KOPT-K1 (cell line): Measurements from ENCODE around the gene UTP4.
"Not testable (repeated sequence)": the region's sequence is repeated elsewhere in the genome, so short reads cannot be mapped to it uniquely, and the experiment has no call there.

Experiments
- H3K27ac ChIP-seq: fragments of 200-600 bp; sonication (generic); 2 replicates; pipeline ENCODE4 v1.5.1; 2016; ENCODE audit warnings: antibody characterized with exemption, mild to moderate bottlenecking, low read depth, low read length; ENCODE audit not compliant: poor library complexity, severe bottlenecking
- H3K36me3 ChIP-seq: fragments of 200-600 bp; sonication (generic); 2 replicates; pipeline ENCODE4 v1.5.1; 2017; ENCODE audit warnings: antibody characterized with exemption, mild to moderate bottlenecking, low read length, moderate library complexity; ENCODE audit not compliant: insufficient read depth
- H3K9me3 ChIP-seq: fragments of 200-600 bp; sonication (generic); 2 replicates; pipeline ENCODE4 v1.5.1; 2017; ENCODE audit warnings: antibody characterized with exemption, low read length, mild to moderate bottlenecking; ENCODE audit not compliant: insufficient read depth, poor library complexity, severe bottlenecking

Gene UTP4

GRCh38 chr16:69115837-69116236, 16.6 kb upstream of the UTP4 start:
- H3K9me3 ChIP-seq, result no peaks in the 10 kb centered on the region
- no peak overlapping the region for H3K27ac ChIP-seq
- H3K36me3 ChIP-seq, result peaks cover 78% of the 10 kb centered on the region

DNA sequence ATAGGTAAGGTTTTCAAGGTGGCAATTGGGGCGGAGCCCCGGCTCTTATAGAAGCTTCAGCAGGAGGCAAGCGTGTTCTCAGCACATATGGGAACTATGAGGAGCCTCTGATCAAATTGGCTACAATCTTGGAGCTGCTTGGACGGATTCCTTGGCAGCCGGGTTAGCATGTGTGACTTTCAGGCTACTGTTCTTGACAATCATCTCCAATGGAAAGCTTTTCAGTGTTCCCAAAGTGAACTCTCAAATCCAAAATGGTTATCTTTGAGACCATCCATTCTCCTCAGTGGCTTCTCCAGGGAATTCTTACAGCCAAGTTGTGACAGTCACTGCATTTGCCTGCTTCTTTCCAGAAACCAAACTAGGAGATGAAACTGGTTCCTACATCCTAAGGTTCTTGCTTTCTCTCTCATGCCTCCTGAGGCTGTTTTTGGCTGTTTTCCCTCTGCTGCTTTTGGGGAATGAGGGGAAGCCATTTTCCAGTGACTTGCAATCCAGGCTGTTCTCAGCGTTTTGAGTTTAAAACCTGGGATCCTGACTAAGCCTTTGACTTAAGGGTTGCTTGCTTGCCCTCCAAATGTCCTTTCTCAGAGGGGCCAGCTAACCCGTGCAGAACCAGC, 16.1 kb upstream of the UTP4 start:
- peaks cover 82% of the 10 kb centered on the region for H3K36me3 ChIP-seq
- H3K27ac ChIP-seq, result no peak overlapping the region
- no peaks in the 10 kb centered on the region for H3K9me3 ChIP-seq

DNA sequence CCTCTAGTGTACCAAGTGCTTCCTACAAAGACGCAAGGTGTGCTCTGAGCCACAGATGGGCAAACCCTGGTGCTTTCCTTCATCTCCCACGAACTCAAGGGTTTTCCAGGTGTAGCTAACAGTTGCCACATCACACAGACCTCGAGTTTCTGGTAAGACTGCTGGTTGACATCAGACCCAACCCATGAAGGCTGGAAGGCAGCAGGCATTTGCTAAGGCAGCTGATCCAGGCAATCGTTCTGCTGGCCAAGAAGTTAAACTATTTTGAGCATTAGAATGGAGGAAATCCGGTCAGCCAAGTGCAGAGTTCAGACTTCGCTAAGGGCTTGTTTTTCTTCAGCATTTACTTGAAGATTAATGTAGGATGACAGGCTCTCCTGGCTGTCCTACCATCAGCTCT, 15.5 kb upstream of the UTP4 start:
- peaks cover 81% of the 10 kb centered on the region for H3K36me3 ChIP-seq
- no peak overlapping the region for H3K27ac ChIP-seq

DNA sequence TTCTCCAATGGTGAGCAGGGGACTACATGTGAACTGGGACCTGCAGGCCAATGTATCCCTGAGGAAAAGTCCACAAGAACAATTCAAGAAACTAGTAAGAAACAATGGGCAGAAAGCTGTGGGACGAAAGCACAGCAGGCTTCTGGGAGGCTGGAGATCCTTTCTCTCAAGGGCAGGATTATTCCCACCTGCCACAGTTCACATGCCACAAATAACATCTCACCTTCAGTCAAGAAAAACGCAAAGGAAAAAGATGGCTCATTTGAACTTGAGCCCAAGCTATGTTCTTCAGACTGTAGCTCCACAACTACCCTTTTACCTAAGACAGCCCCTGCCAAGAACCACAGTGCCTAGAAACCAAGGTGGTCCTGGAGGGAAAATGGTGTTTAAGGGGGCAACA, 14.0 kb upstream of the UTP4 start:
- Histone ChIP-seq H3K36me3 (peaks cover 90% of the 10 kb centered on the region), H3K27ac (no peak overlapping the region)

More for the DNA sequence above, 15.5 kb upstream of the UTP4 start:
- H3K9me3 ChIP-seq, result no peaks in the 10 kb centered on the region

DNA sequence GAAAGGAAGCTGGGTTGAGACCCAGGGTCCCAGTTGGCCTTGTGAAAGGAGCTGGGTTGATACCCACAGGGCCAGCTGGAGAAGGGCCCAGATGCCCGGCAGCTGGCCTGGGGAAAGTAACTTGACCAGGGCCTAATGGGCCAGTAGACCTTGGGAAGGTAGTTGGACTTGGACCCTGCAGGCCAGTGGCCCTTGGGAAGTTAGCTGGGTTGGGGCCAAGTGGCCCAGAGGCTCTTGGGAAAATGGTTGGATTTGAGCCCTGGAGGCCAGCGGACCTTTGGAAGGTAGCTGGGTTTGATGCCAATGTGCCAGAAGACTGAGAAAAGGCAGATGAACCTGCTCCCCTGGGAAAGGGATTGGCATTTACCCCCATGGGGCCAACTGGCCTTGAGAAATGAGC, 13.5 kb upstream of the UTP4 start:
- no peak overlapping the region for H3K27ac ChIP-seq
- H3K9me3 ChIP-seq, result no peaks in the 10 kb centered on the region
- peaks cover 85% of the 10 kb centered on the region for H3K36me3 ChIP-seq

More for the DNA sequence above, 14.0 kb upstream of the UTP4 start:
- H3K9me3 ChIP-seq, result no peaks in the 10 kb centered on the region

- peaks cover 84% of the 10 kb centered on the region for H3K36me3 ChIP-seq
- H3K9me3 ChIP-seq, result no peaks in the 10 kb centered on the region
- no peak overlapping the region for H3K27ac ChIP-seq
These were observed 12.9 kb upstream of the UTP4 start for GRCh38 chr16:69119536-69119935.

DNA sequence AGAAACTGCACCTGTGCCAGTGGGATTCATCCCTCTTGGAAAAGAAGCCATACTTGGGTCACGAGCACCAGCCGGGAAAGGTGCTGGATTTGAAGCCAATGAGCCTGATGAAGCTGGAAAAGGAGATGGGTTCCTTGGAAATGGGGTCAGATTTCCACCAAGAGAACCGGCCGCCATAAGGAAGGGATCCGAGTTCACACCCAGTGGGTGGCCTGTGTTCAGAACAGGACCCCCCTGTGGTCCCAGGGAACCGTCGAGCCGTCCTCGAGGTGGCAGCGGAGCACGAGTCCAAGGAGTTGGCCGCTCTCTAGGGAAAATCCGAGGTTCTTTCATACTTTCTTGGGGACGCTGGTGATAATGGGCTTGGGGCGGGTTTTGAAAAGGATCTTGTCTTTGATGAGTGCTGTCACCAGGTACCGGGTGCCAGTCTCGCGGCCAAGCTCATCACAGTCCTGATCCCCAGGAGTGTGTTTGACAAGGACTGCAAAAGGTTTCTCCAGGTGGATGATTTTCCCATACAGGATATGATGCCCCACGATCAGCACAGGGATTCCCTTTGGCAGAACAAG, 12.3 kb upstream of the UTP4 start:
- peaks cover 80% of the 10 kb centered on the region for H3K36me3 ChIP-seq
- no peaks in the 10 kb centered on the region for H3K9me3 ChIP-seq
- H3K27ac ChIP-seq, result no peak overlapping the region

GRCh38 chr16:69123910-69124309, 8.5 kb upstream of the UTP4 start:
- Histone ChIP-seq H3K36me3 (peaks cover 70% of the 10 kb centered on the region), H3K9me3 (no peaks in the 10 kb centered on the region), H3K27ac (no peak overlapping the region)

- not testable (repeated sequence) for H3K27ac ChIP-seq, H3K9me3 ChIP-seq
- peaks cover 69% of the 10 kb centered on the region for H3K36me3 ChIP-seq
These were observed 8.0 kb upstream of the UTP4 start for GRCh38 chr16:69124406-69124805.

DNA sequence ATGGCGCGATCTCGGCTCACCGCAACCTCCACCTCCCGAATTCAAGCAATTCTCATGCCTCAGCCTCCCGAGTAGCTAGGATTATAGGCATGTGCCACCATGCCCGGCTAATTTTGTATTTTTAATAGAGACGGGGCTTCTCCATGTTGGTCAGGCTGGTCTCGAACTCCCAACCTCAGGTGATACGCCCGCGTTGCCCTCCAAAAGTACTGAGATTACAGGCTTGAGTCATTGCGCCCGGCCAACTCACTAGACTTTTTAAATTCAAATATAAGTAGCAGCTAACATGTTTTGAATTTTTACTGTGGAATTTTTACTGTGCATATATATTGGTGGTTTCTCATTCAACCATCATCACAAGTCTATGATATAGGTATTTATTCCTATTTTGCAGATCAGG, 7.5 kb upstream of the UTP4 start:
- H3K9me3 ChIP-seq, H3K27ac ChIP-seq: not testable (repeated sequence)
- H3K36me3 ChIP-seq, result peaks cover 68% of the 10 kb centered on the region

DNA sequence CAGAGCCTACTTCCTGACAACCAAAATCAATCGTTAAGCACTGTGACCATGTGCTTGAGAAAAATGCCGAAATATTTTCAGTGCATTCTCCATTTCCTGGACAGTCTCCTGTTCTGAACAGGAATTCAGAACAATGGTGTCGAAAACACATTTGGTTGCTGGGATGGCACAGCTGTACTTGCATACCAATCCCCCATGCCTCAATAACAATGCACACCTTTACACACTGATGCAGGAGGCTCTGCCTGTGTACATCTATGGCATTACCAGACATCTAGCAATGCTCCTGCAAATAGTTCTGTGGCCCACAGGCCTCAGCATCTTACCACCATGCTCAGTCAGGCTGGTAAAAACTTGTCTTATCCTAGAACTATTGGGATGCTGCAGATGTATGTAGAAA, 6.2 kb upstream of the UTP4 start:
- Histone ChIP-seq H3K9me3 (no peaks in the 10 kb centered on the region), H3K27ac (no peak overlapping the region), H3K36me3 (peaks cover 55% of the 10 kb centered on the region)

DNA sequence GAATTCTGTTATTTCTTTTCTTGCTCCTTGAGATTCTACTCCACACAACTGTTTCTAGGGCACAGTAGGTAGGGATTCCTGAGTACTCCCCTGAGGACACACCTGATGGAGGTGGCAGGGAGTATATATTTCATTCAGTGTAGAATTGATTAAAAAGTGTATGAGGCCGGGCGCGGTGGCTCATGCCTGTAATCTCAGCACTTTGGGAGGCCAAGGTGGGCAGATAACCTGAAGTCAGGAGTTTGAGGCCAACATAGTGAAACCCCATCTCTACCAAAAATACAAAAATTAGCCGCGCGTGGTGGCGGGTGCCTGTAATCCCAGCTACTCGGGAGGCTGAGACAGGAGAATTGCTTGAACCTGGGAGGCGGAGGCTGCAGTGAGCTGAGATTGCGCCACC, 5.6 kb upstream of the UTP4 start:
- peaks cover 53% of the 10 kb centered on the region for H3K36me3 ChIP-seq
- not testable (repeated sequence) for H3K9me3 ChIP-seq, H3K27ac ChIP-seq

DNA sequence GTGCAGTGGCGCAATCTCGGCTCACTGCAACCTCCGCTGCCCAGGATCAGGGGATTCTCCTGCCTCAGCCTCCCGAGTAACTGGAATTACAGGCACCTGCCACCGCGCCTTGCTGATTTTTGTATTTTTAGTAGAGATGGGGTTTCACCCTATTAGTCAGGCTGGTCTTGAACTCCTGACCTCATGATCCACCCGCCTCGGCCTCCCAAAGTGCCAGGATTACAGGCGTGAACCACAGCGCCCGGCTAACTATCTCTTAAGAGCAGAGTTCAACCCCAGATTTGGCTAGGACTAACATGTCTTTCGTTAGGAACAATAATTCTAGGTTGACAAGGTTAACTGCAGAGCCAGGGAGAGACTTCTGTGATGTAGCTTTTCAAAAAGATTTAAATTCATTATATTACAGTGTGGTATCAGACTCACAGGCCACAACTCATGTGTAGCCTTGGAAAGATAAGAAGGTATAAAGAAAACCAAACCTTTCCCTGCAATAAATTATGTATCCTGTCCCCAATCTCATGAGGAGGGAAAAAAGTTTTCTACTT, 4.4 kb upstream of the UTP4 start:
- no peak overlapping the region for H3K27ac ChIP-seq
- peaks cover 42% of the 10 kb centered on the region for H3K36me3 ChIP-seq
- H3K9me3 ChIP-seq, result no peaks in the 10 kb centered on the region

- Histone ChIP-seq H3K36me3 (peaks cover 50% of the 10 kb centered on the region), H3K27ac (peak overlapping the region; percentile 98), H3K9me3 (no peaks in the 10 kb centered on the region)
These were observed 2.0 kb upstream of the UTP4 start for GRCh38 chr16:69130461-69130860.

DNA sequence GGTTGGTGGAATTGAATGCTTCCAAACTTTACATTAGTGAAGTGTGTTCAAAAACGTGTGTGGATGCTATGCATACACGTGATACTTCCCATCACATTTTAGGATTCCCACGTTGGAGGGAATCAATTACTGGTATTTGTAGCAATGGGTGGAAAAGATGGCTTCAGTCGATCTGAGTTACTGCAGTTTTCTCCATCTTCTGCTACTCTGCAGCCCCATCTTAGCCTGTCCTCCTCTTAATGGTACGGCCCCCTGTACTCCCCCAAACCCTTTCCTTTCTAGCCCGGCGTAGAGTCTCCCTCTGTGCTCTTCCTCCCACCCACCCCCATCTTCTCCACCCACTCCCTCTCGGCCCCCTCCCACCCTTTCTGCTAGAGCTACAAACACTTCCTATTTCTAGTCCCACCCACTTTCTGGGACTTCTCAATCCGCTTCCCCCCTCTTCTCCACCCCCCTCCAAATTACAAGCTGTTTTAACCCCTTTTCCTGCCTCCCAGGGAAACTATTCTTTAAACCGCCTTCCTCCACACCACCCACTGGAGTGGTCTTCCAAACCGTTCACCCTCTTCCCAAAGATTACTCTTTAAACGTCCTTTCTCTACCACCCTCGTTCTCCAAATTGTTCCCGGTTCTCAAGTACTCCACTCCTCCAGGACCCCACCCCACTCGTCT, 1.1 kb upstream of the UTP4 start:
- Histone ChIP-seq H3K36me3 (peaks cover 52% of the 10 kb centered on the region), H3K9me3 (no peaks in the 10 kb centered on the region), H3K27ac (peak overlapping the region; percentile 98)
